OCI-LY7 (cell line): Measurements from ENCODE around the gene NEAT1. TPM values are rescaled to one million over a fixed set of nuclear protein-coding genes. Genes with fewer than 3 reads are reported as not detected.

ENCODE experiments used
- BruUV-seq: library from RNA; stranded (reverse); fragments of 400-500 nt; replicated peaks from 2 replicates; lab custom pipeline; 2021; lab: Mats Ljungman, UMichigan
- CTCF ChIA-PET: fragments of 300-600 bp; sonication (Branson Sonifier 250); formaldehyde crosslinking; loops from one replicate; lab custom pipeline; 2022; ENCODE audit warnings: antibody characterized with exemption; ENCODE audit not compliant: unreplicated experiment; lab: Charles Lee
- POLR2A ChIA-PET: fragments of 300-600 bp; sonication (Branson Sonifier 250); formaldehyde crosslinking; loops from one replicate; lab custom pipeline; 2022; ENCODE audit warnings: antibody characterized with exemption; lab: Charles Lee
- DNase-seq: peaks from one replicate; pipeline ENCODE4 v3.0.0-alpha.2; 2015; ENCODE audit warnings: low spot score
- H2AFZ ChIP-seq: fragments of 200-600 bp; sonication (generic), shearing (Covaris generic); 2 replicates; pipeline ENCODE4 v1.6.1; 2014; ENCODE audit warnings: mild to moderate bottlenecking, antibody characterized with exemption, low read length, moderate library complexity
- H3K27ac ChIP-seq: fragments of 200-600 bp; sonication (generic); 2 replicates; pipeline ENCODE4 v1.5.1; 2014; ENCODE audit warnings: mixed run types, low read depth, mild to moderate bottlenecking, moderate library complexity, low read length, inconsistent platforms; ENCODE audit not compliant: poor library complexity, severe bottlenecking
- H3K36me3 ChIP-seq: fragments of 200-600 bp; sonication (generic); 2 replicates; pipeline ENCODE4 v1.6.1; 2014; ENCODE audit warnings: mild to moderate bottlenecking, antibody characterized with exemption, low read length, moderate library complexity, mixed read lengths; ENCODE audit not compliant: insufficient read depth
- H3K4me1 ChIP-seq: fragments of 200-600 bp; sonication (generic); 2 replicates; pipeline ENCODE4 v1.5.1; 2014; ENCODE audit warnings: mild to moderate bottlenecking, low read length; ENCODE audit not compliant: insufficient read depth, poor library complexity, severe bottlenecking
- H3K4me2 ChIP-seq: fragments of 200-600 bp; sonication (generic); 2 replicates; pipeline ENCODE4 v1.6.1; 2014; ENCODE audit warnings: mild to moderate bottlenecking, low read length
- H3K4me3 ChIP-seq: fragments of 200-600 bp; sonication (generic); 2 replicates; pipeline ENCODE4 v1.5.1; 2014; ENCODE audit warnings: mild to moderate bottlenecking, low read depth, low read length; ENCODE audit not compliant: poor library complexity, severe bottlenecking
- H3K79me2 ChIP-seq: fragments of 200-600 bp; sonication (generic); 2 replicates; pipeline ENCODE4 v1.6.1; 2016; ENCODE audit warnings: low read depth, mild to moderate bottlenecking, low read length, moderate library complexity, mixed read lengths; ENCODE audit not compliant: insufficient read depth
- H3K9me2 ChIP-seq: fragments of 200-600 bp; sonication (generic); 2 replicates; pipeline ENCODE4 v1.6.1; 2016; ENCODE audit warnings: mild to moderate bottlenecking, low read length, mixed read lengths; ENCODE audit not compliant: insufficient read depth
- H3K9me3 ChIP-seq: fragments of 200-600 bp; sonication (generic); 2 replicates; pipeline ENCODE4 v1.6.1; 2014; ENCODE audit warnings: mild to moderate bottlenecking, mixed run types, low read length, mixed read lengths
- H4K20me1 ChIP-seq: fragments of 200-600 bp; sonication (generic); 2 replicates; pipeline ENCODE4 v1.6.1; 2014; ENCODE audit warnings: mild to moderate bottlenecking, antibody characterized with exemption, low read length, moderate library complexity, mixed read lengths; ENCODE audit not compliant: insufficient read depth
- CTCF ChIP-seq: fragments of 200-600 bp; sonication (generic); conservative IDR thresholded peaks from 2 replicates; pipeline ENCODE4 v1.5.1; 2014; ENCODE audit warnings: mild to moderate bottlenecking, antibody characterized with exemption, low read length, moderate library complexity, mixed read lengths
- EZH2phosphoT487 ChIP-seq: fragments of 200-600 bp; sonication (generic); IDR thresholded peaks from 2 replicates; pipeline ENCODE4 v1.6.1; 2018; ENCODE audit warnings: low read depth, borderline replicate concordance, mild to moderate bottlenecking, mixed run types, antibody characterized with exemption, low read length, moderate library complexity, mixed read lengths
- intact Hi-C: fragments of 100-400 bp; cut with micrococcal nuclease; formaldehyde crosslinking; loops from one replicate; pipeline ENCODE4 v1.10.0; 2022; ENCODE audit not compliant: unreplicated experiment
- total RNA-seq, 2 experiments: library from RNA; depleted of rRNA in 1 of 2; stranded (reverse); fragments of >200 nt in 1 of 2; shearing (Covaris generic) in 1 of 2; gene quantifications; 2 replicates each; pipeline ENCODE4 v1.2.3, GENCODE V29; 2014 to 2022

NEAT1 gene
- total RNA-seq, 2 experiments from 2014 or later, result 30.1 to 440 TPM

GRCh38 chr11:65399249-65399648 lies 23.3 kb upstream of the NEAT1 start:
- Histone ChIP-seq H3K4me2 (no peak overlapping the region), H4K20me1 (0 out of 2 replicates have a peak, but pooled peaks cover 4% of the 10 kb centered on the region), H2AFZ (no peak overlapping the region), H3K27ac (no peak overlapping the region), H3K9me3 (no peaks in the 10 kb centered on the region), H3K36me3 (peaks cover 59% of the 10 kb centered on the region), H3K79me2 (no peaks in the 10 kb centered on the region), H3K4me1 (peaks cover 29% of the 10 kb centered on the region), H3K9me2 (no peaks in the 10 kb centered on the region), H3K4me3 (no peak overlapping the region)
- no peak for TF ChIP-seq CTCF
- TF ChIP-seq EZH2phosphoT487, result no peak
- POLR2A ChIA-PET, result interaction anchor here (0.7 kb wide), 1 partner anchor 79 kb away, joined by 6 read pairs; no protein-coding TSS in a partner anchor
- CTCF ChIA-PET, result interaction anchor here (0.6 kb wide), 1 partner anchor 16 kb away, joined by 3 read pairs; no protein-coding TSS in a partner anchor
- BruUV-seq, result no TSS peak
- no peak for DNase-seq
- intact Hi-C loops, result no loop called here

DNA sequence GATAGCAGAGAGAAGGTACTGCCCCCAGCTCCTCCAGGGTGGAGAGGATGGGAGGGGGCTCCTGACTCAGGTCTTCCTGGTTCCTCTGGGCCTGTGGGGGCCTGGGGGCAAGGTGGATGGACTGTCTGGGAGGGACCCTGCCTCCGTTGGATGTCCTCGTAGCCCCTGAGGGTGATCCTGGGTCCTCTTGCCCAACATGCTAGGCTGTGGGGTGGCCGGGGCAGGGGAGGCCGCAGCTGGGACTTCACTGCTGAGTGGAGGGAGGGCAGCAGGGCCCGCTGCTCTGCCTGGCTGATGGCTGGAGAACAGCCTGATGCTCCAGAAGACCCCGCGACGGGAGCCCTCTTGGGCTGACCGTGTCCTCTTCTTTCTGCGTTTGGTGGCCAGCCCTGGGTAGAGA lies 22.8 kb upstream of the NEAT1 start:
- BruUV-seq, result no TSS peak
- H4K20me1 ChIP-seq, result 0 out of 2 replicates have a peak, but pooled peaks cover 4% of the 10 kb centered on the region
- intact Hi-C loops, result no loop called here

More for the DNA sequence above, 22.8 kb upstream of the NEAT1 start:
- Histone ChIP-seq H3K36me3 (peaks cover 59% of the 10 kb centered on the region), H3K4me1 (peaks cover 34% of the 10 kb centered on the region), H2AFZ (no peak overlapping the region), H3K9me2 (no peaks in the 10 kb centered on the region), H3K9me3 (no peaks in the 10 kb centered on the region), H3K27ac (no peak overlapping the region), H3K4me3 (no peak overlapping the region), H3K4me2 (no peak overlapping the region), H3K79me2 (no peaks in the 10 kb centered on the region)
- ChIA-PET POLR2A (no interaction called here), CTCF (interaction anchor here (0.6 kb wide), 1 partner anchor 15 kb away, joined by 3 read pairs; no protein-coding TSS in a partner anchor)
- DNase-seq, result no peak
- no peak for TF ChIP-seq EZH2phosphoT487
- TF ChIP-seq CTCF, result no peak
